Loucy (cell line): ENCODE measurements around the gene DOC2B.

ENCODE experiments used
- CTCF ChIP-seq: fragments of 200-600 bp; sonication (generic); conservative IDR thresholded peaks from 2 replicates; pipeline ENCODE4 v1.5.1; 2014; ENCODE audit warnings: mild to moderate bottlenecking, antibody characterized with exemption, low read length
- EZH2phosphoT487 ChIP-seq: fragments of 200-600 bp; IDR thresholded peaks from 2 replicates; pipeline ENCODE4 v1.6.1; 2018; ENCODE audit warnings: antibody characterized with exemption, mild to moderate bottlenecking, moderate library complexity, borderline replicate concordance

- TF ChIP-seq CTCF (no peak), EZH2phosphoT487 (no peak)
These were observed 29.3 kb downstream of the DOC2B start for GRCh38 chr17:151886-152859.
